B cell (primary cell): ENCODE data around the gene AQP12B. TPM values are rescaled to one million over a fixed set of nuclear protein-coding genes. Genes with fewer than 3 reads are reported as not detected.

ENCODE experiments used
- ATAC-seq: fragments of 200-7000 bp; cut with Tn5 transposase; one replicate; pipeline ENCODE4 v1.10.0; 2021; ENCODE audit warnings: low read depth, mild to moderate bottlenecking, moderate number of reproducible peaks, moderate library complexity
- CTCF ChIA-PET: fragments of 350-600 bp; sonication (Branson Sonifier 250); formaldehyde crosslinking; loops from one replicate; lab custom pipeline; 2021; ENCODE audit warnings: antibody characterized with exemption, inconsistent platforms; lab: Charles Lee
- POLR2A ChIA-PET: fragments of 350-600 bp; sonication (Branson Sonifier 250); formaldehyde crosslinking; loops from one replicate; lab custom pipeline; 2021; ENCODE audit warnings: antibody characterized with exemption; lab: Charles Lee
- DNase-seq: peaks from one replicate; pipeline ENCODE4 v3.0.0; 2013
- H2AFZ ChIP-seq: 2 replicates; pipeline ENCODE4 v1.6.1; 2012; ENCODE audit warnings: mild to moderate bottlenecking, low read depth, low read length; ENCODE audit not compliant: insufficient read depth, poor library complexity, severe bottlenecking
- H3K27ac ChIP-seq, 2 donors: 1 replicate in 1 of 2; 2 replicates in 1 of 2; pipeline ENCODE4 v1.5.1; 2012 to 2013; ENCODE audit warnings: low read length in 2 of 2, mild to moderate bottlenecking in 2 of 2, moderate library complexity in 1 of 2
- H3K27me3 ChIP-seq, 4 experiments: fragments of 200-600 bp in 1 of 4; sonication (generic) in 1 of 4; replicated peaks in 1 of 4; 1 replicate in 2 of 4; 2 replicates in 2 of 4; pipeline versions ENCODE4 v1.6.1 to v1.7.0; 2013 to 2016; ENCODE audit warnings: low read length in 3 of 4, mild to moderate bottlenecking in 2 of 4, mixed read lengths in 1 of 4, moderate library complexity in 1 of 4; ENCODE audit not compliant: insufficient read depth in 4 of 4, control insufficient read depth in 3 of 4; ENCODE audit errors: control extremely low read depth in 1 of 4
- H3K36me3 ChIP-seq, 2 experiments: replicated peaks in 1 of 2; 1 replicate in 1 of 2; 2 replicates in 1 of 2; pipeline versions ENCODE4 v1.6.1 to v1.7.1; 2013; ENCODE audit warnings: low read length in 1 of 2; ENCODE audit not compliant: insufficient read depth in 2 of 2, control insufficient read depth in 1 of 2; ENCODE audit errors: control extremely low read depth in 1 of 2, extremely low read depth in 1 of 2
- H3K4me1 ChIP-seq, 2 donors: fragments of 200-600 bp in 1 of 2; sonication (generic) in 1 of 2; 1 replicate in 1 of 2; 2 replicates in 1 of 2; pipeline versions ENCODE4 v1.5.1 to v1.6.1; 2013 to 2017; ENCODE audit warnings: low read length in 2 of 2; ENCODE audit not compliant: control insufficient read depth in 2 of 2, insufficient read depth in 2 of 2
- H3K4me2 ChIP-seq: replicated peaks from 2 replicates; pipeline ENCODE3; 2012; ENCODE audit warnings: mild to moderate bottlenecking, low read depth, low read length; ENCODE audit not compliant: poor library complexity, severe bottlenecking
- H3K4me3 ChIP-seq, 5 experiments: fragments of 200-600 bp in 1 of 5; sonication (generic) in 1 of 5; 1 replicate in 3 of 5; 2 replicates in 2 of 5; pipeline versions ENCODE4 v1.5.1 to v1.7.0; 2011 to 2016; ENCODE audit warnings: low read length in 4 of 5, mild to moderate bottlenecking in 4 of 5, low read depth in 2 of 5, control low read depth in 1 of 5, moderate library complexity in 1 of 5; ENCODE audit not compliant: insufficient read depth in 1 of 5; ENCODE audit errors: control extremely low read depth in 1 of 5, extremely low read depth in 1 of 5
- H3K79me2 ChIP-seq: fragments of 200-600 bp; sonication (generic); one replicate; pipeline ENCODE4 v1.6.0; 2016; ENCODE audit warnings: low read length; ENCODE audit not compliant: control insufficient read depth, insufficient read depth
- H3K9ac ChIP-seq: fragments of 200-600 bp; sonication (generic); 2 replicates; pipeline ENCODE4 v1.6.1; 2017; ENCODE audit warnings: mild to moderate bottlenecking, low read length, moderate library complexity
- H3K9me3 ChIP-seq, 3 donors: one replicate each; pipeline versions ENCODE4 v1.6.1 to v1.7.1; 2013; ENCODE audit warnings: low read length in 2 of 3; ENCODE audit not compliant: control insufficient read depth in 2 of 3, insufficient read depth in 1 of 3; ENCODE audit errors: control extremely low read depth in 1 of 3
- H4K20me1 ChIP-seq: 2 replicates; pipeline ENCODE4 v1.6.0; 2012; ENCODE audit warnings: mild to moderate bottlenecking, low read length; ENCODE audit not compliant: insufficient read depth, control insufficient read depth, poor library complexity, severe bottlenecking
- H3K27ac Mint-ChIP-seq: one replicate; pipeline ENCODE4 v1.8.0; 2021; ENCODE audit warnings: mixed read lengths
- H3K27me3 Mint-ChIP-seq: one replicate; pipeline ENCODE4 v1.8.0; 2021; ENCODE audit warnings: mixed read lengths
- H3K4me1 Mint-ChIP-seq: one replicate; pipeline ENCODE4 v1.8.0; 2021; ENCODE audit warnings: mixed read lengths
- H3K4me3 Mint-ChIP-seq: one replicate; pipeline ENCODE4 v1.8.0; 2021; ENCODE audit warnings: mixed read lengths
- H3K9me3 Mint-ChIP-seq: one replicate; pipeline ENCODE4 v1.8.0; 2022; ENCODE audit warnings: mixed read lengths; ENCODE audit not compliant: insufficient read depth
- CTCF ChIP-seq: fragments of 200-600 bp; IDR thresholded peaks from one replicate; pipeline ENCODE4 v1.8.0; 2022; ENCODE audit warnings: antibody characterized with exemption, mild to moderate bottlenecking
- EZH2 ChIP-seq: IDR thresholded peaks from 2 replicates; pipeline ENCODE4 v1.6.1; 2012; ENCODE audit warnings: borderline replicate concordance, low read depth, mild to moderate bottlenecking, moderate library complexity, low read length; ENCODE audit not compliant: insufficient read depth, poor library complexity, severe bottlenecking
- WGBS: methylation state at CpG from one replicate; pipeline ENCODE4 v1.1.5; 2013; ENCODE audit warnings: missing lambda C conversion rate; ENCODE audit not compliant: insufficient coverage; 5-methylcytosine and 5-hydroxymethylcytosine counted together
- intact Hi-C: fragments of 100-400 bp; cut with micrococcal nuclease; formaldehyde crosslinking; loops from one replicate; pipeline ENCODE4 v1.10.0; 2022
- polyA plus RNA-seq: library from polyadenylated mRNA; depleted of rRNA; stranded (reverse); fragments of >200 nt; gene quantifications from 2 replicates; pipeline ENCODE4 v1.2.3, GENCODE V29; 2012
- total RNA-seq, 2 donors: library from RNA; stranded (reverse); fragments of 120-200 nt in 1 of 2; gene quantifications; 1 replicate in 1 of 2; 2 replicates in 1 of 2; pipeline versions ENCODE4 v1.2.3 to v1.2.4, GENCODE V29; 2013 to 2022

The AQP12B gene
- total and polyA plus RNA-seq, 2 donors (not counting 1 experiment from before 2014, with no cell fraction given): not detected

DNA sequence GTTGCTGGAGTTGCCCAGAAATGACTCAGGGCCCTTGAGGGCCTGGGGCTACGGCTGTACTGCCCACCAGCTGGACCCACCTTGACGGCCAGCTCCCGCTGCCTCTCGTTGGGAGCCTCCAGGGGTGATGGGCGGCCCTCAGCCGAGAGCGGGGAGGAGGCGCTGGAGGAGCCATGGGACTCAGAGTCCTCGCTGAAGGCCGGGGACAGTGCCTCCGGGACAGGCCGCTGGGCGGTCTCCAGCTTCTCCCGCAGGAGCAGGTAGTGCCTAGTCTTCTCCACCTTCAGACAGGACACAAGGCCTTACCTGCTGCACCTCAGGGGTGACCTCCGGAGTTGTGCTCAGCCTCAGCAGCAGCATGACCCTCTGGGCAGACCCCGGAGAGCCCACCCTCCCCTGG, 39.7 kb upstream of the AQP12B start:
- 90% methylated on average over 16 of the region's 16 CpGs for WGBS
- H3K4me3 Mint-ChIP-seq: no peak overlapping the region
- POLR2A ChIA-PET: no interaction called here

DNA sequence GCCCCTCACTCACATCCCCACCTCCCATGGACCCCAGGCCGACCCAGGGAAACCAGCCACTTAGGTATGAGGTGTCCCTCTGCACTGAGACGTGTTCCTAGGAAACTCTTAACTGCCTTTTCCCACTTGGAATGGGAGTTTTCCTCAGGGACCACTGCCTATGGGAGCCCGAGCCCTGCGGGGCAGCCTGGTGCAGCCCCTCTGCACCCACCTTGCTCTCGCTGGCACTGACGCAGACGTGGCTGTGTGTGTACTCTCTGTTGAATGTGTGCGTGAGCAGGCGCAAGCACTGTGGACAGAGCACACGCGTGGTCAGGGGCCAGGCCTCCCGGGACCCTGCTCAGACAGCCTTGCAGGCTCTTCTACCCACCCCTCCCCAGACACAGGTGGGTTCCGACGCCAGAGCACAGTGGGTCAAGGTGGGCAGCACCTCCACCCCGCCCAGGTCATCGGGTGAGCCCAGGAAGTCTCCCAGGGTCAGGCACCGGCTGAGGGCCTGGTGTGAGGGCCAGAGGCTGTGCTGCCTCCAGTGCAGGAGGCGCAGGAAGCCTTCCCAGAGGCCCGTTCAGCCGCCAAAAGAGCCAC, 39.0 kb upstream of the AQP12B start:
- no peak overlapping the region for H3K27ac Mint-ChIP-seq

More for the DNA sequence above, 39.7 kb upstream of the AQP12B start:
- no peaks in the 10 kb centered on the region for H4K20me1 ChIP-seq
- H3K9me3 Mint-ChIP-seq: no peaks in the 10 kb centered on the region
- H3K27ac Mint-ChIP-seq: no peak overlapping the region
- CTCF ChIA-PET: no interaction called here
- no peaks in the 10 kb centered on the region for H3K36me3 ChIP-seq
- no peak overlapping the region for H3K9ac ChIP-seq
- no peaks in the 10 kb centered on the region for H3K4me1 Mint-ChIP-seq
- peaks cover 0 to 3% (median 0%) of the 10 kb centered on the region in 4 experiments for H3K27me3 ChIP-seq
- H3K4me3 ChIP-seq: no peak overlapping the region
- TF ChIP-seq EZH2 (no peak), CTCF (no peak)
- no peaks in the 10 kb centered on the region for H3K4me1 ChIP-seq
- no peak overlapping the region for H3K4me2 ChIP-seq
- peaks cover 3% of the 10 kb centered on the region for H3K27me3 Mint-ChIP-seq
- no peak overlapping the region for H3K27ac ChIP-seq
- ATAC-seq (no peak), DNase-seq (no peak)
- H2AFZ ChIP-seq: no peak overlapping the region
- no peaks in the 10 kb centered on the region for H3K79me2 ChIP-seq
- intact Hi-C loops: no loop called here
- H3K9me3 ChIP-seq: peaks cover 0 to 4% (median 0%) of the 10 kb centered on the region in 3 donors

More for the DNA sequence above, 39.0 kb upstream of the AQP12B start:
- peaks cover 0 to 4% (median 0%) of the 10 kb centered on the region in 3 donors for H3K9me3 ChIP-seq
- no peaks in the 10 kb centered on the region for H3K4me1 Mint-ChIP-seq
- ATAC-seq: no peak
- no peaks in the 10 kb centered on the region for H4K20me1 ChIP-seq
- H3K27me3 ChIP-seq: peaks cover 0 to 3% (median 0%) of the 10 kb centered on the region in 4 experiments
- intact Hi-C loops: no loop called here
- TF ChIP-seq EZH2: no peak
- no peak for TF ChIP-seq CTCF
- H3K36me3 ChIP-seq: no peaks in the 10 kb centered on the region
- peaks cover 2% of the 10 kb centered on the region for H3K27me3 Mint-ChIP-seq
- no peak for DNase-seq
- no peaks in the 10 kb centered on the region for H3K79me2 ChIP-seq
- POLR2A ChIA-PET: no interaction called here
- H3K9me3 Mint-ChIP-seq: no peaks in the 10 kb centered on the region
- H3K4me1 ChIP-seq: no peaks in the 10 kb centered on the region
- H3K4me3 Mint-ChIP-seq: no peak overlapping the region
- H3K4me2 ChIP-seq: no peak overlapping the region
- 89% methylated on average over 19 of the region's 20 CpGs for WGBS
- H3K9ac ChIP-seq: no peak overlapping the region
- H3K4me3 ChIP-seq: no peak overlapping the region
- H2AFZ ChIP-seq: no peak overlapping the region
- CTCF ChIA-PET: no interaction called here
- H3K27ac ChIP-seq: no peak overlapping the region
